ENCODE data around the gene DIRAS1. TPM values are rescaled to one million over a fixed set of nuclear protein-coding genes. Genes with fewer than 3 reads are reported as not detected.

DIRAS1 gene, protein sequence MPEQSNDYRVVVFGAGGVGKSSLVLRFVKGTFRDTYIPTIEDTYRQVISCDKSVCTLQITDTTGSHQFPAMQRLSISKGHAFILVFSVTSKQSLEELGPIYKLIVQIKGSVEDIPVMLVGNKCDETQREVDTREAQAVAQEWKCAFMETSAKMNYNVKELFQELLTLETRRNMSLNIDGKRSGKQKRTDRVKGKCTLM
- 3.1 to 4.9 TPM (median 4.2 TPM) in 5 replicates for total RNA-seq (2022; extraction: Qiagen RNA extraction)

DNA sequence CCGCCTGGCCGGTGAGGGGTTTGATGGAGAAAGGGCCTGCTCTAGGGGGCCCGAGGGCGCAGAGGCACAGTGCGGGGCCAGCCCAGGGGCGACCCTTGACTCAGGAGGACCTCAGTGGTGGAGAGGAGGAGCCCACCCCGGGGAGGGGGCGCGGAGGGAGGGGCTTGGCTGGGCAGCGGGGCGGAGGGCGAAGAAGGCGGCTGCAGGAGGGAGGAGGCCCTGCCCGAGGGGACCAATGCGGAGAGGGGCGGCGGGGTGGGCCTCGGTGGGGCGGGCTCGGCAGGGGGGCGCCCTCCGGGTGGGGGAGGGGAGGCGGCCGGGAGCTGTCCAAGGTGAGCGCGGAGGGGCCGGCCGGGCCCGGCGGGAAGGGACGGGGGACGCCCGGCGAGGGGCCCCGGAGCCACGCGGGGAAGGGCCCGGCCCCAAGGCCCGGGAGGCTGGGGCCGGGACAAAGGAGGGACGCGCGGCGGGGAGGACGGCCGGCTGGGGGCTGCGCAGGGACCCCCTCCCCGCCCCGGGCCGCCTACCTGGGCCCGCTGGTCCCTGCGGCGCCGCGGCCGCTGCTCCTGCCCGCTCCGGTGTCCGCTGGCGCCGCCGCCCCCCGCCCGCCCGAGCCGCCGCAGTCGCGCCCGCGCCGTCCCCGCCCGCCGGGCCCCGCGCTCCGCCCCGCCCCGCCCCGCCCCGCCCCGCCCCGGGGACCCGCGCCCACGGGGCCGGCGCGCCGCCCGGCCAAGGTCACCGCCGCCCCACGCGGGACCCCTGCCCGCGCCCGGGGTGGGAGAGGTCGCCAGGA, at the start of gene DIRAS1:
Gene DIRAS1 (minus strand): TSS at position 596 of the 793 bp plus-strand sequence. CDS start 3,566 bp downstream, outside the sequence.

GRCh38 chr19:2739602-2740313, 18.6 kb upstream of the DIRAS1 start, which contains the start of gene SLC39A3:
SLC39A3 (minus strand) TSS chr19:2740017; CDS start chr19:2737257, 2,760 bp downstream.

DNA sequence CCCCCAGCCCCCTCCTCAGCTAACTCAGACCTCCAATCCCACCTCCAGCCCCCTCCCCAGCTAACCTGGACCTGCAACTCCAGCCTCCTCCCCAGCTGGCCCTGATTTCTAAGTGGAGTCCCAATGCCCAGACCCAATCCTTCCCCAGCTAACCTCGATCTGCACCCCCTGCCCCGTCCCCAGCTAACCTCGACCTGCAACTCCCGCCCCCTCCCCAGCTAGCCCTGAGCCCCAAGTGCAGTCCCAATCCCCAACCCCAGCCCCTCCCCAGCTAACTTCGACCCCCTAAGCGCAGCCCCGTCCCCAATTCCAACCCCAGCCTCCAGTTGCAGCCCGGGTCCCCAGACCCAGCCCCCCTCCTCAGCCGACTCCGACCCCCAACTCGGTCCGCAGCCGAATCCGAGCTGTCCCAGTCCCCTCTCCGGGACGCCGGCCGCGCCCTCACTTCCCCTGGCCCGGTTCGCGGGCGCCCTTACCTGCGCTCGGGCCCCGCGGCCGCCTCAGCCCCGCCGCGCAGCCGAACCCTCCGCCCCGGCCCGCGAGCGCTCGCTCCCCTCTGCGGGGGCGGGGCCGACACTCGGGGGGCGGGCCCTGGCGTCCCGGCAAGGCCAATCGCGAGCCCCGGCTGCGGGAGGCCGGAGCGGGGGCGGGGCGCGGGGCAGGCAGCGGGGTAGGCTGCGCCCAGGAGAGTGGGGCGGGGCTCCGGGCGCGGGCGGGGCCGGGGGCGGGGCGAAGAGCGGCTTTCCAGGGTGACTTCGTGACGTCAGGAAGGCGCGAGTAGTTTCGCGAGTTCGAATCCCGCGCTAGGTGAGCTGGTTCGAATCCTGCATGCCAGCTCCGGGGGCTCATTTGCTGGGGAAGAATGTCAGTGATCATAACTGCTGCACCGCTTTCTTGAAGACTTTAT, 18.7 kb downstream of the DIRAS1 start, which contains the start of gene GNG7:
Gene GNG7 (minus strand): TSS at position 525 of the 907 bp plus-strand sequence. CDS start 182,006 bp downstream, outside the sequence.

Other genes with a start within 250 kb of the DIRAS1 start
- 96.2 to 118 TPM (median 108 TPM) in 5 replicates for gene GADD45B, start 245.2 kb downstream of the DIRAS1 start, total RNA-seq (2022; extraction: Qiagen RNA extraction)
- 0.02 to 0.13 TPM (median 0.05 TPM) in 5 replicates for gene GNG7, start 18.7 kb downstream of the DIRAS1 start, total RNA-seq (2022; extraction: Qiagen RNA extraction)
- gene SLC39A3, start 18.6 kb upstream of the DIRAS1 start, total RNA-seq (2022; extraction: Qiagen RNA extraction): 26.6 to 30.9 TPM (median 29.0 TPM) in 5 replicates
- gene SGTA, start 61.9 kb upstream of the DIRAS1 start, total RNA-seq (2022; extraction: Qiagen RNA extraction): 55.7 to 80.0 TPM (median 69.8 TPM) in 5 replicates
- gene THOP1, start 64.1 kb upstream of the DIRAS1 start, total RNA-seq (2022; extraction: Qiagen RNA extraction): 75.7 to 107 TPM (median 98.4 TPM) in 5 replicates
- gene ZNF554, start 98.5 kb upstream of the DIRAS1 start, total RNA-seq (2022; extraction: Qiagen RNA extraction): 0.79 to 1.3 TPM (median 1.0 TPM) in 5 replicates
- gene ZNF555, start 120.1 kb upstream of the DIRAS1 start, total RNA-seq (2022; extraction: Qiagen RNA extraction): 1.5 to 3.4 TPM (median 2.3 TPM) in 5 replicates
- gene ZNF556, start 146.0 kb upstream of the DIRAS1 start, total RNA-seq (2022; extraction: Qiagen RNA extraction): 0.12 TPM in 1 of 5 replicates, not detected in the others
- 2.8 to 4.0 TPM (median 3.0 TPM) in 5 replicates for gene ZNF57, start 179.6 kb upstream of the DIRAS1 start, total RNA-seq (2022; extraction: Qiagen RNA extraction)
- gene ZNF77, start 223.6 kb upstream of the DIRAS1 start, total RNA-seq (2022; extraction: Qiagen RNA extraction): 1.3 to 2.3 TPM (median 1.8 TPM) in 5 replicates

Data from A549 treated with Mapracorat at 1 μM for 4 hours (cell line).